ENCODE data around the gene DEAF1.

GRCh38 chr11:703506-703905, 8.5 kb upstream of the DEAF1 start:
- TF ChIP-seq CTCF (IDR thresholded peaks at IDR 0.05) = no peak
- no peak for TF ChIP-seq EP300 (IDR thresholded peaks at IDR 0.05)
- TF ChIP-seq POLR2AphosphoS5 (IDR thresholded peaks at IDR 0.05) = no peak
- no peak for TF ChIP-seq POLR2A (IDR thresholded peaks at IDR 0.05)
